A673 (cell line): ENCODE measurements around the gene GTF3C5.

Experiments
- EZH2 ChIP-seq: fragments of 200-600 bp; sonication (generic); IDR thresholded peaks from 2 replicates; pipeline ENCODE4 v1.6.1; 2017; ENCODE audit warnings: borderline replicate concordance, low read depth, mild to moderate bottlenecking, mixed read lengths, antibody characterized with exemption, low read length; ENCODE audit not compliant: poor library complexity, severe bottlenecking
- TF ChIP-seq, protein P1 (sequence below): fragments of 300-800, 200-600 bp; sonication (generic); conservative IDR thresholded peaks from 2 replicates; pipeline ENCODE4 v1.5.1; 2017; ENCODE audit warnings: low read depth, mild to moderate bottlenecking, antibody characterized with exemption, low read length, moderate library complexity, mixed read lengths

DNA sequence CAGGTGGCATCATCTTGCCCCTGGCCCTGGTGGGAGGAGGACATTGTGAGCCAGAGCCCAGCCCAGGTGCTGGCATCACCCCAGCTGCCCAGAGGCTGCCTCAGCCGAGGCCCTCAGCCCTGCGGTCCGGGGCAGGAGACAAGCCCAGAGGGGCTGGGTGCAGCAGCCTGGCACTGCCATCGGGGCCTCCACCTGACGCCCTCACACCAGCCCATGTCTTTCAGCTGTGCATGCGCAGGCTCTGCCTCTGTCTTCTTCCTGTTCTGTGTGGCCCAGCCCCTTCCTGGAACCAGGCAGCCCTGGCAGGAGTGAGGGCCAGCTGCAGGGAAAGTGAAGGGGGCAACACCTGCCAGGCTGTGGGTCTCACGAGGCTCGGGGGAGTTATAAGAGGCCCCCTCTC, 26.2 kb downstream of the GTF3C5 start:
- TF ChIP-seq, protein P1, sequence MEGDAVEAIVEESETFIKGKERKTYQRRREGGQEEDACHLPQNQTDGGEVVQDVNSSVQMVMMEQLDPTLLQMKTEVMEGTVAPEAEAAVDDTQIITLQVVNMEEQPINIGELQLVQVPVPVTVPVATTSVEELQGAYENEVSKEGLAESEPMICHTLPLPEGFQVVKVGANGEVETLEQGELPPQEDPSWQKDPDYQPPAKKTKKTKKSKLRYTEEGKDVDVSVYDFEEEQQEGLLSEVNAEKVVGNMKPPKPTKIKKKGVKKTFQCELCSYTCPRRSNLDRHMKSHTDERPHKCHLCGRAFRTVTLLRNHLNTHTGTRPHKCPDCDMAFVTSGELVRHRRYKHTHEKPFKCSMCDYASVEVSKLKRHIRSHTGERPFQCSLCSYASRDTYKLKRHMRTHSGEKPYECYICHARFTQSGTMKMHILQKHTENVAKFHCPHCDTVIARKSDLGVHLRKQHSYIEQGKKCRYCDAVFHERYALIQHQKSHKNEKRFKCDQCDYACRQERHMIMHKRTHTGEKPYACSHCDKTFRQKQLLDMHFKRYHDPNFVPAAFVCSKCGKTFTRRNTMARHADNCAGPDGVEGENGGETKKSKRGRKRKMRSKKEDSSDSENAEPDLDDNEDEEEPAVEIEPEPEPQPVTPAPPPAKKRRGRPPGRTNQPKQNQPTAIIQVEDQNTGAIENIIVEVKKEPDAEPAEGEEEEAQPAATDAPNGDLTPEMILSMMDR: no peak
- no peak for TF ChIP-seq EZH2
